Calu3 (cell line): ENCODE measurements around the gene PTBP2. TPM values are rescaled to one million over a fixed set of nuclear protein-coding genes. Genes with fewer than 3 reads are reported as not detected.
A peak's percentile ranks its signal among the peaks of the same experiment; 100 is the strongest.

ENCODE experiments used
- BruUV-seq: library from RNA; stranded (reverse); fragments of 400-500 nt; replicated peaks from 2 replicates; lab custom pipeline; 2021; lab: Mats Ljungman, UMichigan
- CTCF ChIA-PET: fragments of 300-600 bp; sonication (Branson Sonifier 250); formaldehyde crosslinking; loops from one replicate; lab custom pipeline; 2022; ENCODE audit warnings: antibody characterized with exemption; lab: Charles Lee
- DNase-seq: peaks from one replicate; pipeline ENCODE4 v3.0.0; 2022
- H3K27ac Mint-ChIP-seq: one replicate; pipeline ENCODE4 v1.8.0; 2022; ENCODE audit warnings: mixed read lengths; ENCODE audit not compliant: unreplicated experiment
- H3K27me3 Mint-ChIP-seq: one replicate; pipeline ENCODE4 v1.8.0; 2022; ENCODE audit warnings: mixed read lengths; ENCODE audit not compliant: unreplicated experiment
- H3K36me3 Mint-ChIP-seq: one replicate; pipeline ENCODE4 v1.8.0; 2022; ENCODE audit warnings: mild to moderate bottlenecking, moderate library complexity, mixed read lengths; ENCODE audit not compliant: insufficient read depth, unreplicated experiment
- H3K4me1 Mint-ChIP-seq: one replicate; pipeline ENCODE4 v1.8.0; 2022; ENCODE audit warnings: mild to moderate bottlenecking, low read depth, mixed read lengths; ENCODE audit not compliant: unreplicated experiment
- H3K4me3 Mint-ChIP-seq: one replicate; pipeline ENCODE4 v1.8.0; 2022; ENCODE audit warnings: mild to moderate bottlenecking, low read depth, moderate library complexity, mixed read lengths; ENCODE audit not compliant: unreplicated experiment
- H3K9me3 Mint-ChIP-seq: one replicate; pipeline ENCODE4 v1.8.0; 2022; ENCODE audit warnings: low read depth, mixed read lengths; ENCODE audit not compliant: unreplicated experiment
- intact Hi-C: fragments of 100-400 bp; cut with micrococcal nuclease; formaldehyde crosslinking; loops from one replicate; pipeline ENCODE4 v1.10.0; 2022; ENCODE audit not compliant: unreplicated experiment
- total RNA-seq: library from RNA; stranded (reverse); gene quantifications from 2 replicates; pipeline ENCODE4 v1.2.3, GENCODE V29; 2022
- TF ChIP-seq, protein P1 (sequence below): fragments of 200-600 bp; IDR thresholded peaks from one replicate; pipeline ENCODE4 v1.8.0; 2022; ENCODE audit warnings: antibody characterized with exemption; ENCODE audit not compliant: unreplicated experiment

Gene PTBP2
- total RNA-seq, 1 experiment from 2014 or later, result 31.0 TPM

DNA sequence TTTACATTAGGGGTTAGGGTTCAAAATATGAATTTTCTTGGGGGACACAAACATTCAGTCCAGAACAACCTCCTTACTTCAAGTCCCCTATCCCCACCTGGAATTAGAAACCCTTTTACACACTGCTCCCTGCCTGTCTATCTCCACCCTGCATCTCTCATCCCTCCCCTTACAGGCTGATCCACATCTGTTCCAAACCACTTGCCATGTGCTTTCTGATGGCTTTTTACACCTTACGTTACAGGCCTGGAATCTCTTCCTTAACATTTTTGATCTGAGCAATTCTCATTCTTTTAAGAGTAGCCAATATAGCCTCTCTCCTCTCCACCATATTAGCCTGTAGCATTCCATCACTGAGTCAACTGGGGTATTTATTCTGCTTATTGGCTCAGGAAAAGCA, 122.0 kb downstream of the PTBP2 start:
- CTCF ChIA-PET, result interaction anchor here (0.6 to 0.7 kb wide), 2 partner anchors 596 to 868 kb away, joined by 3 to 6 read pairs; no protein-coding TSS in a partner anchor
- H3K27me3 Mint-ChIP-seq, result no peaks in the 10 kb centered on the region

DNA sequence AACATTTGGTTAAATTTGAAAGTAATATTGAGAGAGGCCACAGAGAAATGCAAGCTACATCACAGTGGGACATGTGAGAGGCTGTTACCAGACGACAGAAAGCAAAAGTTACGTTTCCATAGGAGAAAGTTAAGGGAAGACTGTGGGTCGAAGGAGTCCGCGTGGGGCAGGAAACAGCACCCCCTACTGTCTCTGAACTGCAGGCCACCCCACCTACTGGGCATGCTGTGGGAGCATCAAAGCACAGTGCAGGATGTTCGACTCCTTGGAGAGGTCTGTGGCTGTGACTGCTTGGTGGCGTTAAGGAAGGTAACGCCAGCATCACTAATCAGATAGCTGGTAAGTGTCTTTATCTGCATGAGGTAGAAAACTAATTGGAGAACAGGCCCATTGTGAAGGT, 123.9 kb downstream of the PTBP2 start:
- CTCF ChIA-PET, result interaction anchor here (0.7 kb wide), 1 partner anchor 586 kb away, joined by 3 read pairs; no protein-coding TSS in a partner anchor
- no peak overlapping the region for H3K4me3 Mint-ChIP-seq
- TF ChIP-seq, protein P1, sequence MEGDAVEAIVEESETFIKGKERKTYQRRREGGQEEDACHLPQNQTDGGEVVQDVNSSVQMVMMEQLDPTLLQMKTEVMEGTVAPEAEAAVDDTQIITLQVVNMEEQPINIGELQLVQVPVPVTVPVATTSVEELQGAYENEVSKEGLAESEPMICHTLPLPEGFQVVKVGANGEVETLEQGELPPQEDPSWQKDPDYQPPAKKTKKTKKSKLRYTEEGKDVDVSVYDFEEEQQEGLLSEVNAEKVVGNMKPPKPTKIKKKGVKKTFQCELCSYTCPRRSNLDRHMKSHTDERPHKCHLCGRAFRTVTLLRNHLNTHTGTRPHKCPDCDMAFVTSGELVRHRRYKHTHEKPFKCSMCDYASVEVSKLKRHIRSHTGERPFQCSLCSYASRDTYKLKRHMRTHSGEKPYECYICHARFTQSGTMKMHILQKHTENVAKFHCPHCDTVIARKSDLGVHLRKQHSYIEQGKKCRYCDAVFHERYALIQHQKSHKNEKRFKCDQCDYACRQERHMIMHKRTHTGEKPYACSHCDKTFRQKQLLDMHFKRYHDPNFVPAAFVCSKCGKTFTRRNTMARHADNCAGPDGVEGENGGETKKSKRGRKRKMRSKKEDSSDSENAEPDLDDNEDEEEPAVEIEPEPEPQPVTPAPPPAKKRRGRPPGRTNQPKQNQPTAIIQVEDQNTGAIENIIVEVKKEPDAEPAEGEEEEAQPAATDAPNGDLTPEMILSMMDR, result peak; percentile 17
- no peak overlapping the region for H3K27ac Mint-ChIP-seq
- H3K4me1 Mint-ChIP-seq, result no peaks in the 10 kb centered on the region
- BruUV-seq, result no TSS peak
- H3K36me3 Mint-ChIP-seq, result no peaks in the 10 kb centered on the region
- intact Hi-C loops, result no loop called here
- H3K9me3 Mint-ChIP-seq, result no peaks in the 10 kb centered on the region
- no peaks in the 10 kb centered on the region for H3K27me3 Mint-ChIP-seq
- peak; percentile 25 for DNase-seq

More for the DNA sequence above, 122.0 kb downstream of the PTBP2 start:
- H3K9me3 Mint-ChIP-seq, result no peaks in the 10 kb centered on the region
- no peak overlapping the region for H3K4me3 Mint-ChIP-seq
- intact Hi-C loops, result no loop called here
- no TSS peak for BruUV-seq
- TF ChIP-seq, protein P1, result no peak
- no peaks in the 10 kb centered on the region for H3K4me1 Mint-ChIP-seq
- no peak overlapping the region for H3K27ac Mint-ChIP-seq
- H3K36me3 Mint-ChIP-seq, result no peaks in the 10 kb centered on the region
- DNase-seq, result no peak

DNA sequence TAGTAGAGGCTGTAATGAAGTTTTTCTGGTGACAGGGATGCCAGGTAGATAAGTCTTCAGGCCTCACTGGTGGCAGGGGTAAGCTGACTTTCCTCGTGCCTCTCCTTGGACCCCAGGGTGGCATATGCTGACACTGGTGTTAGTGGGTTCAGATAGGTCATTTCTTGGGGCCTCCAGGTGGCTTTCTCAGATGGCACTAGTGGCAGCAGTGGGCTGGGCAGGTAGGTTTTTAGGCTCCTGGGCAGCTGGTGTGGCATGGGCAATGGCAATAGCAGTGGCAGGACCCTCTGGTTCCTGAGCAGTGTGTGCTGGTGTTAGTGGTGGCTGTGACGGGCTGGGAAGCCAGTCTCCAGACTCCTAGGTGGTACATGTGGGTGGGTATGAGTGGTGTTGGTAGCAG, 140.3 kb downstream of the PTBP2 start:
- Mint-ChIP-seq H3K9me3 (no peaks in the 10 kb centered on the region), H3K27ac (no peak overlapping the region), H3K4me1 (no peaks in the 10 kb centered on the region), H3K36me3 (no peaks in the 10 kb centered on the region), H3K27me3 (no peaks in the 10 kb centered on the region), H3K4me3 (no peak overlapping the region)
- DNase-seq, result no peak
- TF ChIP-seq, protein P1, result no peak
- BruUV-seq, result no TSS peak
- CTCF ChIA-PET, result no interaction called here
- intact Hi-C loops, result no loop called here

GRCh38 chr1:96863449-96863848, 141.9 kb downstream of the PTBP2 start:
- CTCF ChIA-PET, result no interaction called here
- Mint-ChIP-seq H3K27ac (no peak overlapping the region), H3K4me3 (no peak overlapping the region), H3K27me3 (no peaks in the 10 kb centered on the region), H3K36me3 (no peaks in the 10 kb centered on the region), H3K4me1 (no peaks in the 10 kb centered on the region), H3K9me3 (no peaks in the 10 kb centered on the region)
- TF ChIP-seq, protein P1, result no peak
- BruUV-seq, result no TSS peak
- no peak for DNase-seq
- intact Hi-C loops, result no loop called here
